Muscle of arm (tissue), 14 donors: ENCODE data around the gene ATP1A1. TPM values are rescaled to one million over a fixed set of nuclear protein-coding genes. Genes with fewer than 3 reads are reported as not detected.

ENCODE experiments used
- DNase-seq: peaks from one replicate; pipeline ENCODE4 v3.0.0-alpha.2; 2013
- long read RNA-seq, 11 donors: transcript quantifications; one replicate each; lab custom pipeline, GENCODE V29; 2026
- polyA plus RNA-seq, 12 donors: library from polyadenylated mRNA; unstranded; fragments of 120-200 nt; gene quantifications; one replicate each; pipeline ENCODE4 v1.2.1, GENCODE V29; 2013; ENCODE audit not compliant: insufficient read length in 12 of 12

ATP1A1 gene
- polyA plus RNA-seq: 100 to 1,000 TPM in 10 of 12 donors, 10 to 100 TPM in 1, not detected in 1; 97.7 to 161 (median 128) TPM
- long read RNA-seq, donor 1, transcript ATP1A1-201 (23 exons, 3,654 nt): major isoform, 44 of 318 reads
- long read RNA-seq, donor 1, partial matches to known transcripts: 270 of 318 reads
- long read RNA-seq, donor 1, other reads (novel, unspliced or antisense): 0 of 318 reads
- long read RNA-seq, donor 2, transcript ATP1A1-201 (23 exons, 3,654 nt): major isoform, 19 of 29 reads
- long read RNA-seq, donor 2, partial matches to known transcripts: 7 of 29 reads
- long read RNA-seq, donor 2, other reads (novel, unspliced or antisense): 0 of 29 reads
- long read RNA-seq, donor 3, transcript ATP1A1-201 (23 exons, 3,654 nt): major isoform, 9 of 14 reads
- long read RNA-seq, donor 3, partial matches to known transcripts: 5 of 14 reads
- long read RNA-seq, donor 3, other reads (novel, unspliced or antisense): 0 of 14 reads
- long read RNA-seq, donor 4, transcript ATP1A1-201 (23 exons, 3,654 nt): major isoform, 5 of 5 reads
- long read RNA-seq, donor 4, partial matches to known transcripts: 0 of 5 reads
- long read RNA-seq, donor 4, other reads (novel, unspliced or antisense): 0 of 5 reads
- long read RNA-seq, donor 5, transcript ATP1A1-201 (23 exons, 3,654 nt): major isoform, 27 of 50 reads
- long read RNA-seq, donor 5, partial matches to known transcripts: 23 of 50 reads
- long read RNA-seq, donor 5, other reads (novel, unspliced or antisense): 0 of 50 reads
- long read RNA-seq, donor 6, transcript ATP1A1-201 (23 exons, 3,654 nt): major isoform, 8 of 26 reads
- long read RNA-seq, donor 6, partial matches to known transcripts: 18 of 26 reads
- long read RNA-seq, donor 6, other reads (novel, unspliced or antisense): 0 of 26 reads
- long read RNA-seq, donor 7, transcript ATP1A1-201 (23 exons, 3,654 nt): major isoform, 5 of 13 reads
- long read RNA-seq, donor 7, partial matches to known transcripts: 7 of 13 reads
- long read RNA-seq, donor 7, other reads (novel, unspliced or antisense): 0 of 13 reads
- long read RNA-seq, donor 8, transcript ATP1A1-201 (23 exons, 3,654 nt): major isoform, 22 of 60 reads
- long read RNA-seq, donor 8, partial matches to known transcripts: 37 of 60 reads
- long read RNA-seq, donor 8, other reads (novel, unspliced or antisense): 0 of 60 reads
- long read RNA-seq, donor 9, transcript ATP1A1-201 (23 exons, 3,654 nt): major isoform, 8 of 28 reads
- long read RNA-seq, donor 9, partial matches to known transcripts: 20 of 28 reads
- long read RNA-seq, donor 9, other reads (novel, unspliced or antisense): 0 of 28 reads
- long read RNA-seq, donor 10, transcript ATP1A1-201 (23 exons, 3,654 nt): major isoform, 17 of 41 reads
- long read RNA-seq, donor 10, partial matches to known transcripts: 24 of 41 reads
- long read RNA-seq, donor 10, other reads (novel, unspliced or antisense): 0 of 41 reads
- long read RNA-seq, donor 11, transcript ATP1A1-201 (23 exons, 3,654 nt): major isoform, 28 of 41 reads
- long read RNA-seq, donor 11, partial matches to known transcripts: 13 of 41 reads
- long read RNA-seq, donor 11, other reads (novel, unspliced or antisense): 0 of 41 reads

GRCh38 chr1:116372651-116373430, at the start of gene ATP1A1:
TSS of gene ATP1A1 (plus strand) at chr1:116373244. CDS start at chr1:116373512, 268 bp downstream.
- DNase-seq: peak; percentile 95

- no peak for DNase-seq
Measured at GRCh38 chr1:116323491-116323890, 49.6 kb upstream of the ATP1A1 start.

DNA sequence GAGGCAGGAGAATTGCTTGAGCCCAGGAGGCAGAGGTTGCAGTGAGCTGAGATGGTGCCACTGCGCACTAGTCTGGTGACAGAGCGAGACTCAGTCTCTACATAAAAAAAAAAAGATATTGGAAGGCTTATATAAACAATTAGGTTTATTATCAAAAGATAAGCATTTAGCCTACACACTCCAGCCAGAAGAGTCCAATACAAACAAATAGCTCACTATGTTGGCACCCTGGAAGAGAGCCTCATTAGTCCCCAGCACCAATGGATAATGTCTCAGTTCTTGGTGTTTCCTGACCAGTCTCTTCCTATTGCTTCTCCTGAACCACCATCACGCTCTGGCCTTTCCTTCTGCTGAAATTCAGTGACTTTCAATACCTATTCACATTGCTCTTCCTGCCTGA, 48.6 kb upstream of the ATP1A1 start:
- DNase-seq: no peak

- no peak for DNase-seq
Measured at GRCh38 chr1:116325104-116325503, 47.9 kb upstream of the ATP1A1 start.

DNA sequence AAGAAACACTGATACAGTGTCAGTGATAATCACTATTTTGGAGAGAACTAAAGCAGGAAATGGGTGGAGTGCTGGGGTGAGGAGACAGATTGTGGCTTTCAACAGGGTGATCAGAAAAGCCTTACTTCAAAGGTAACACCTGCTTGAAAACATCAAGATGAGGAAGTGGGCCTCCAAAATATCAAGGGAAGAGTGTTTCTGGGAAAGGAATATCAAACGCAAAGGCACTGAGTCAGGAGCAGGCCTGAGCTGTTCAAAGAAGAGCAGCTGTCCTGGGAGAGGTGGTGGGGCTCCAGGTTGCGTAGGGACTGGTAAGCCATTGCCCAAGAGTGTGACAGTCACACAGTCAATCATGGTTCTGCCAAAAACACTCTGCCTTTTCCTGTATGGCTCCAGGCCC, 47.1 kb upstream of the ATP1A1 start:
- DNase-seq: no peak

GRCh38 chr1:116326486-116326885, 46.6 kb upstream of the ATP1A1 start:
- DNase-seq: no peak

DNA sequence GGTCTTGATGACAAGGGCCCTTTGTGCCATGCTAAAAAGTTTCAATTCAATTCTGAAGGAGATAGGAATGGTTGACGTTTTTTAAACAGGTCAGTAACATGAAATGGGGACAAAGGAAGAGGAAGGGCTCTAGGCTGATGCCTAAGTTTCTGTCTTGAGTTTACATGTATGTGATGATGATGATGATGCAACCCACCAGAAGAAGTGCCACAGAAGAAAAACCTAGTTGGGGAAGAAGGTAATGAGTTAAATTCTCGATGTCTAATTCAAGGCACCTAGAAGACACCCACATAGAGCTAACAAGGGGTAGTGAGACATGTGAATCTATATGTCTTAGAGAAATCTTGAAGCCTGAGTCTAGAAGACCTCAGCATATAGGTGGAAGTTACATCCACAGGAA, 44.4 kb upstream of the ATP1A1 start:
- DNase-seq: no peak

DNA sequence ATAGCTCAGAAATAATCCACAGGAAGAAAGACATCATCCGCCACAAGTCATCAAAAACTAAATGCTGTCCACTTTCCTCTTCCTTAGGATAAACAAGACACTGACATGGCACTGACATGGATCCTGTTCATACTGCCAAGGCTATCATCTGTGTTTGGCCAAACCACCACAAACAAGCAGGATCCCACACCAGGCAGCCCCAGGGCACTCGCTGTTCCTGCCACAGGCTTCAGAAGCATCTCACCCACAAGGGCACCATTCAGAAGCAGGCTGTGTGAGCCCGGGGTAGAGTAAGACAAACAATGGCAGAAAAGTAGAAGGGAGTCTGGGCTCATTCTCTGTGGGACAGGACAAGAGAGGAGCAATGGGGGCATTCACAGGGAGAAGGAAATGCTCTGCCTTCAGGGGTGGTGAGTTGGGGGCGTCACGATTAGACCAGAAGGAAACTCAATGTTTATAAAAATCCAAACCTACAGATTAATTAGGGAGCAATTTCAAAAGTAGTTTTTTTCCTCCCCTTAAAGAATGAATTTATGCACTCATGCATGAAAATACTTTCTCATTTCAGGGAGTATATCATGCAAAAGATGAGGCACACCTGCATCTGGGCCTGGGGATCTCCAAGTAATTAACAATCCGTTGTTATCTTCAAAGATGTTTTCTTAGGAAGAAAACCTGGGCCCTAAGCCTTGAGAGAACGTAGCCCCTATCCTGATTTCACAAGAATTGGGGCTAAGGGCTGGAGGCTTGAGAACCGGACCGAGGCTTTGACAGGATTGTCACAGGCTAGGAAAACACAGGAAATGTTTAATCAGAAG, 43.3 kb upstream of the ATP1A1 start:
- DNase-seq: no peak

- no peak for DNase-seq
Measured at GRCh38 chr1:116330342-116330652, 42.7 kb upstream of the ATP1A1 start.

- no peak for DNase-seq
Measured at GRCh38 chr1:116330846-116331245, 42.2 kb upstream of the ATP1A1 start.

DNA sequence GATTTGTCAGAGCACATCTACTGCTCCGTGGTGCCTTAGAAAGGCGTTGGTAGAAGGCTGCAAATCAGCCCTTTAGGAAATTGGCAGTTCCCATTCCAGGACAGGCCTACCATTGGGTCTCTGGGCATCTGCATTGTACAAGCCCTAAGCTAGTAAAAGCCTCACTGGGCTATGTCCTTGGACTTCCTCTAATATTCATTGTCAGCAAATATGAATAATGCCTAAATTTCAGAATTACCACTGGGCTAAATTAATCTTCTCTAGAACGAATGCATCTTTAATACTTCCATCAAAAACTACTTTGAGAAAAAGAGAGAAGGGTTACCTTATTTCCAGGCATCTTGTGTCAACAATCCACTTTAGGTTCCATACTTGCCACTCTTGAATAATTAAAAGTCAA, 41.5 kb upstream of the ATP1A1 start:
- DNase-seq: no peak

DNA sequence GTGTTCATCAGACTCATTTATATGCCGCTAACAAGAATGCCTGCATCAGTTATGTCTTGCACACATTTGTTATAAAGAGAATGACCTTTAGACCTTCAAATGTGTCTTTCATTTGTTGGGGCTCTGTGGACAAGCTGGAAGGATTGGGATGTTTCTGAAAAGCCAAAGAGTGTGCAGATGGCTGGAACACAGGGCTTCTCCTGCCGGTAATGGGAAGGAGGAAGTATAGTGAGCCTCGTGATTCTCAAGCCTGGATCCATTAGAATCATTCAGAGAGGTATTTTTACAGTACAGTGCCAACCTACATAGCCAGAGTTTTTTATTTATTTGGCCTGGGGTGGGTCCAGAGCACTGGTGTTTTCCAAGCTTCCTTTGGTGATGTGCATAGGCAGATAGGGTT, 40.6 kb upstream of the ATP1A1 start:
- no peak for DNase-seq

DNA sequence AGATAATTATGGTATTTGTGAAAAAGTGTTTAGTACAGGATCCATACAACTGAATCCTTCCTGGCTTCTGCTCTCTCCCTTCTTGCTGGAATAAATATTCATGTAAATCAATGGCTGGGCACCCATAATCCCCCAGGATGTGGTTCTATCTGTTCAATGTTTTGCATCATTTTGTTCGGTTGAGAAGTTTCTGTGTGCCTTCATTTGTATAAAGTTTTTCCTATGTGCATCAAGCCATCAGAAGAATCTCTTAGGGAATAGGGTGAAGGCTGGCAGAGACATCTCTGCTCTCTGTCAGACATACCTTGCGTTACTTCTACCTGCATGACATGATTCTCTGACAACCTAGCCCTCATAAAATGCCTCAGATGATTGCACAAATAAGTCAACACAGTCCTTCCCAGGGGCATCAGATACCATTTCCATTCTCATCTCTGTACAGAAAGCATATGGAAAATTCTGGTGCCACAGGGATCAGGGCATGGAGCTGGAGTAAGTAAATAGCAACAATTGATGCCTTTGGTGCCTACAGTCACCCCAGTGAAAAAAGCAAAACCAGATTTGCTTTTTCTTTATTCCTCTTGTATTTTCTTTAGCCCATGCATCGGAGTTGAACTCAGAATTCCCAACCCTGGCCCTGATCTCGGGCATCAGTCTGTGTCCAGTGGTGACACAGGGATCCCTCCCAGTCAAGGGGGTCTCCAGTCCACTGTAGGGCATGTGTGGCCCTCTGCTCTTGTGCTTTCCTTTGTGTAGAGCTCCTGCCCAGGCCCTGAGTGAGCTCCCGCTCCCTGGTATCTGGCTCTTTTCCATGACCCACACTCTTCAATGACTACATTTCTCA, 39.7 kb upstream of the ATP1A1 start:
- DNase-seq: no peak

GRCh38 chr1:116334015-116334547, 39.0 kb upstream of the ATP1A1 start:
- DNase-seq: no peak

DNA sequence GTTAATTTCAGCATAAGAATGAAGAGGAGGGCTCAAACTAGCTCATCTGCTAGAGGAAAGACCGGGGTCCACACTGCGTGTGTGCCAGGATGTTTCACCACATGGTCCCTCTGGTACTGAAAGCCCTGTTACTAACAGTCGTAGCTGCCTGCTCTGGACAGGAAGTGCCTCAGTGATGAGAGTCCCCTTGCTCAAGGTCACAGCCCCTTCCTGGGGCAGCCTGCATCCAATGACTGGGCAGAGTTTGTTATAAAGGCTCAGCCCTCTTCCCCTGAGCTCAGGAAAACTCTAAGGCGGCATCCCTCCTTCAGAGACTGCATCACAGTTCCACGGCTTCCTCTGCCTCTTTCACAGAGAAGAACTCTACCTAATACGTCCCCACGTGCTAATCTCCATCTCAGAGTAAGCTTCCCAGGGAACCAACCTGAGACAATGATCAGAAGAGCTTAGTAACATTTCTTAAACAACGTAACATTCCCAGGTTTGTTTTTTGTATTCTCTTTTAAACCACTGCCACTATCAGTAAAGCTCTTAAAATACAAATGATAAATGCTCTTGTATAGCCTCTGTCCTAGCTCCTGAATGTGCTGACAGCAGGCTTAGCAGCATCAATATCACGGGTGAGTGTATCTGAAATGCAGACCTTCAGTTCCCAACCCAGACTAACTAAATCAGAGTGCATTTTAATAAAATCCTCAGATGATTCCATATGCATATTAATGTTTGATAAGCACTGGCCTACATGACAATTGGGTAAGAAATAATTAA, 38.0 kb upstream of the ATP1A1 start:
- DNase-seq: no peak

- DNase-seq: no peak
Measured at GRCh38 chr1:116335850-116336624, 37.0 kb upstream of the ATP1A1 start.

DNA sequence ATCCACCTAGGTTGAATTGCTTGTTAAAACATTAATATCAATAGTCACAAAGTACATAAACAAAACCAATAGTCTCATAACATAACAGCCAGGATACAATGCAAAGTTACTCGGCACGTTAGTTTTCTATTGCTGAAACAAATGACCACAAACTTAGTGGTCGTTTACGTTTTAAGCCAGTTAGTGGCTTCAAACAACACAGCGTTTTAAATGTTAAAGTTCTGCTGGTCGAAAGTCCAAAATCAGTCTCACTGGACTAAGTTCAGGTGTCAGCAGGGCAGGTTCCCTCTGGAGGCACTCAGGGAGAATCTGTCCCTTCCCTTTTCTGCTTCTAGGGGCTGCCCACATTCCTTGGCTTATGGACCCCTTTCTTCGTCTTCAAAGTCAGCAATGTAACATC, 35.6 kb upstream of the ATP1A1 start:
- DNase-seq: no peak
